H54 (cell line): ENCODE data around the gene PSMB10.

Experiments
- DNase-seq: peaks from one replicate; pipeline ENCODE4 v3.0.0; 2011; ENCODE audit warnings: low spot score, mixed read lengths; ENCODE audit not compliant: insufficient read length
- FAIRE-seq: peaks from 3 replicates; lab custom pipeline; 2011; peaks lifted over from hg19 to GRCh38; lab: Jason Lieb, UNC
- POLR2A ChIP-seq: IDR thresholded peaks from 2 replicates; pipeline ENCODE4 v1.6.1; 2011; ENCODE audit warnings: low read depth, mild to moderate bottlenecking, low read length

PSMB10 gene

GRCh38 chr16:67967958-67968399 is 31.3 kb upstream of the PSMB10 start:
- peak; percentile 35 for DNase-seq

GRCh38 chr16:67967183-67967957 is 30.7 kb upstream of the PSMB10 start:
- FAIRE-seq, result no peak
- no peak for DNase-seq
- no peak for TF ChIP-seq POLR2A

More at GRCh38 chr16:67967958-67968399, 31.3 kb upstream of the PSMB10 start:
- no peak for FAIRE-seq
- no peak for TF ChIP-seq POLR2A

- DNase-seq, result peak; percentile 50
- FAIRE-seq, result no peak
- peak; percentile 17; the same call in 1 of the 2 replicates for TF ChIP-seq POLR2A
Measured at GRCh38 chr16:67966549-67967182, 30.0 kb upstream of the PSMB10 start.

GRCh38 chr16:67965668-67966548 is 29.3 kb upstream of the PSMB10 start:
- no peak for TF ChIP-seq POLR2A
- FAIRE-seq (no peak), DNase-seq (no peak)

GRCh38 chr16:67964477-67965131 is 28.0 kb upstream of the PSMB10 start:
- DNase-seq, result no peak
- TF ChIP-seq POLR2A, result no peak
- no peak for FAIRE-seq

GRCh38 chr16:67963662-67964321 is 27.1 kb upstream of the PSMB10 start:
- TF ChIP-seq POLR2A, result no peak
- FAIRE-seq, result no peak

GRCh38 chr16:67963292-67963661 is 26.6 kb upstream of the PSMB10 start:
- no peak for DNase-seq
- TF ChIP-seq POLR2A, result no peak
- FAIRE-seq, result no peak

More at GRCh38 chr16:67963662-67964321, 27.1 kb upstream of the PSMB10 start:
- no peak for DNase-seq

- FAIRE-seq, result no peak
Measured at GRCh38 chr16:67962135-67962534, 25.5 kb upstream of the PSMB10 start.

GRCh38 chr16:67961551-67961957 is 24.9 kb upstream of the PSMB10 start:
- no peak for FAIRE-seq

More at GRCh38 chr16:67962135-67962534, 25.5 kb upstream of the PSMB10 start:
- no peak for TF ChIP-seq POLR2A
- DNase-seq, result no peak

GRCh38 chr16:67959536-67960329 is 23.1 kb upstream of the PSMB10 start:
- peak; percentile 60 for DNase-seq
- TF ChIP-seq POLR2A, result no peak
- FAIRE-seq, result no peak

More at GRCh38 chr16:67961551-67961957, 24.9 kb upstream of the PSMB10 start:
- TF ChIP-seq POLR2A, result no peak
- DNase-seq, result no peak

GRCh38 chr16:67957622-67958021 is 21.0 kb upstream of the PSMB10 start:
- FAIRE-seq (no peak), DNase-seq (no peak)
- no peak for TF ChIP-seq POLR2A

- FAIRE-seq (no peak), DNase-seq (no peak)
- TF ChIP-seq POLR2A, result no peak
Measured at GRCh38 chr16:67954421-67955196, 18.0 kb upstream of the PSMB10 start.
